Skeletal muscle tissue (tissue), 4 donors: ENCODE results near the gene FOLR1. TPM values are rescaled to one million over a fixed set of nuclear protein-coding genes. Genes with fewer than 3 reads are reported as not detected.

Experiments
- H3K27ac ChIP-seq: one replicate; pipeline ENCODE4 v1.7.0; 2013; ENCODE audit warnings: mild to moderate bottlenecking, low read depth, low read length, inconsistent platforms
- H3K27me3 ChIP-seq, 3 donors: one replicate each; pipeline ENCODE4 v1.7.0; 2013; ENCODE audit warnings: low read length in 3 of 3; ENCODE audit not compliant: control insufficient read depth in 3 of 3, insufficient read depth in 3 of 3
- H3K36me3 ChIP-seq, 3 donors: one replicate each; pipeline ENCODE4 v1.7.0; 2013; ENCODE audit warnings: low read length in 3 of 3; ENCODE audit not compliant: control insufficient read depth in 3 of 3, insufficient read depth in 3 of 3
- H3K4me1 ChIP-seq, 3 donors: one replicate each; pipeline ENCODE4 v1.7.0; 2013; ENCODE audit warnings: low read length in 3 of 3, mild to moderate bottlenecking in 3 of 3; ENCODE audit not compliant: control insufficient read depth in 3 of 3, insufficient read depth in 3 of 3
- H3K4me3 ChIP-seq, 3 donors: one replicate each; pipeline ENCODE4 v1.7.0; 2013; ENCODE audit warnings: low read length in 3 of 3
- H3K9ac ChIP-seq, 3 donors: one replicate each; pipeline ENCODE4 v1.7.0; 2013; ENCODE audit warnings: low read length in 3 of 3, mild to moderate bottlenecking in 3 of 3, moderate library complexity in 2 of 3, low read depth in 1 of 3
- H3K9me3 ChIP-seq, 3 donors: one replicate each; pipeline ENCODE4 v1.7.0; 2013; ENCODE audit warnings: low read length in 3 of 3; ENCODE audit not compliant: control insufficient read depth in 3 of 3
- total RNA-seq: library from RNA; depleted of rRNA; stranded (reverse); fragments of >200 nt; gene quantifications from one replicate; pipeline ENCODE4 v1.2.3, GENCODE V29; 2014
- donor health status: Osteomylitis.

The FOLR1 gene
- total RNA-seq, 1 donor from 2014 or later: 1.0 TPM

- Histone ChIP-seq H3K27me3 (no peaks in the 10 kb centered on the region), H3K4me3 (peak overlapping the region; percentile 77 to 91 (median 85)), H3K9ac (peak overlapping the region; percentile 73 to 95 (median 93)), H3K9me3 (no peaks in the 10 kb centered on the region), H3K36me3 (peaks cover 0 to 3% (median 0%) of the 10 kb centered on the region in 3 donors), H3K4me1 (peaks cover 16 to 29% (median 18%) of the 10 kb centered on the region in 3 donors), H3K27ac (peak overlapping the region; percentile 95)
Observed at GRCh38 chr11:72222106-72222891, 30.4 kb downstream of the FOLR1 start.

GRCh38 chr11:72222907-72223614 lies 31.1 kb downstream of the FOLR1 start:
- Histone ChIP-seq H3K4me3 (peak overlapping the region; percentile 77 to 91 (median 85)), H3K4me1 (peaks cover 16 to 37% (median 24%) of the 10 kb centered on the region in 3 donors), H3K36me3 (peaks cover 2 to 9% (median 3%) of the 10 kb centered on the region in 3 donors), H3K27ac (peak overlapping the region; percentile 95), H3K9ac (peak overlapping the region; percentile 76 to 95 (median 93)), H3K27me3 (no peaks in the 10 kb centered on the region), H3K9me3 (no peaks in the 10 kb centered on the region)

DNA sequence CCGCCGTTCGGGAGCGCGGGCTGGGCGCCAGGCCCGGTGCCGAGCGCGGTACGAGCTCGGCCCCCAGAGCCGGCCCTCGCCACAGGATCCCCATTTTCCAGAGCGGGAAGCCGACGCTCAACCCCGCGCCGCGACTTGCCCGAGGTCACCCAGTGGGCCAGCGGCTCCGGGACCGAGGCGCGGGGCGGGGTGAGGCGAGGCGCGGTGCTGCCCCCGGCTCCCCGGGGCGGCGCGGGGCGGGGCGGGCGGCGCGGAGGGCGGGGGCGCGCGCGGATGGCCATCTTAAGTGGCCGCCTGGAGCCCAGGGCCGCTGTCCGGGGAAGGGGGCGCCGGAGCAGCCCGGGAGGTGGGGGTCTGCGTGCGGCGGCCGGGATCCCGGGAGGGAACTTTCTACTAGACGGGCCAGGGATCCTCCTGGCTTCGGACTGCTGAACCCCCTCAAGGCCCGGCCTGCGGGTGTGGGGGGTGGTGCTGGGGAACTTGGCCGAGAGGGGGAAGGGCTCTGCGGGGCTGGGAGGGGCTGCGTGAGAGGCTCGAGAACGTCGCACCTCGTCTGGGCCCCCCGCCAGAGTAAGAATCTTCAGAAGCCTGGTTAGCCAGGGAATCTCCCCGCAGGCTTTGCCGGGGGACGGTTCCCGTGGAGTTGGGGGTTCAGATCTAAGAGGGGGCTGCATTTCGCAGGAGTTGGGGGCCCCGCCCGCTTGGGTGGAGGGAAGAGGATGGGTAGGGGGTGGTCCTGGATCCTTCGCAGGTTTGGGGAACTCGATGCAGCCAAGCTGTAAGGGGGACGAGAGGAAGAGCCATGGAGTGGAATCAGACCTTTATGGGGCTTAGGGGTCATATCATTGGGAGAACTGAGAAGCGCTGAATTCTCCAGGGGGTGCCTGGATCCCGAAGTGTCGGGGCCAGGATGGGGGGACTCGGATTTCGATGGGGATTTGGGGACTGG lies 31.9 kb downstream of the FOLR1 start:
- Histone ChIP-seq H3K36me3 (peaks cover 7 to 16% (median 8%) of the 10 kb centered on the region in 3 donors), H3K9ac (peak overlapping the region; percentile 93 to 95 (median 93)), H3K27ac (peak overlapping the region; percentile 95), H3K4me1 (peaks cover 16 to 37% (median 24%) of the 10 kb centered on the region in 3 donors), H3K27me3 (no peaks in the 10 kb centered on the region), H3K9me3 (no peaks in the 10 kb centered on the region), H3K4me3 (peak overlapping the region; percentile 90 to 92 (median 91))

GRCh38 chr11:72224564-72225410 lies 32.8 kb downstream of the FOLR1 start, which contains the start of gene INPPL1:
INPPL1 (plus strand) TSS chr11:72224767; CDS start chr11:72224985, 218 bp downstream.
- peaks cover 16 to 37% (median 24%) of the 10 kb centered on the region in 3 donors for H3K4me1 ChIP-seq

DNA sequence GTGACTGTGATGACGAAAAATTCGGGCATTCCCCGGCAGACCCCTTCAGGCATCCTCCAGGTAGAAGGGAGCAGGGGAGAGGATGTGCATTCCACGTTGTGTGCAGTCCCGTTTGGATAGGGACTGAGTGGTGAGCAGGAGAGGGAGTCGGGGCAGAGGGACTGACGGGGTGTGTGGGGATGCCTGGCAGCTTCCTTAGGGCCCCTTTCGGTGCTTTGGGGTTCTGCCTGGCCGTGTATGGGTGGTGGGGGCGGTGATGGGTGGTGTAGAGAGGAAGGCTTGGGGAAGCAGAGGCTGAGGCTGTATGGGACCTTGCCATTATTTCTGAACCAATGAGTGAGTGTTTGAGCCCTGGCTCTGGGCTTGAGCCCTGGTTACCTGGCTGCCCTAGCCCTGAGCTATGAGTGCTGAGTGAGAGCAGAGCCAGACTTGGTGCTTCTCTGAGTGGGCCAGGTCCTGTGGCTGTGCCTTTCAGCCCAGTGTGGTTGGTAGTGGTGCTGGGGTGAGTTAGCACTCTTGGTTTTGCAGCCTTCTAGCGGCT lies 33.5 kb downstream of the FOLR1 start:
- H3K27me3 ChIP-seq: no peaks in the 10 kb centered on the region
- peak overlapping the region; percentile 77 to 95 (median 93) for H3K9ac ChIP-seq
- no peaks in the 10 kb centered on the region for H3K9me3 ChIP-seq
- peaks cover 16 to 37% (median 24%) of the 10 kb centered on the region in 3 donors for H3K4me1 ChIP-seq
- peak overlapping the region; percentile 44 for H3K27ac ChIP-seq
- H3K4me3 ChIP-seq: peak overlapping the region; percentile 72 to 92 (median 91)
- H3K36me3 ChIP-seq: peaks cover 23 to 32% (median 24%) of the 10 kb centered on the region in 3 donors

More at GRCh38 chr11:72224564-72225410, 32.8 kb downstream of the FOLR1 start, which contains the start of gene INPPL1:
- Histone ChIP-seq H3K27ac (peak within 1 kb of the TSS; percentile 95), H3K27me3 (no peaks in the 10 kb centered on the region), H3K36me3 (peaks cover 16 to 25% (median 17%) of the 10 kb centered on the region in 3 donors), H3K4me3 (peak within 1 kb of the TSS; percentile 90 to 92 (median 91)), H3K9ac (peak within 1 kb of the TSS; percentile 93 to 95 (median 93)), H3K9me3 (no peaks in the 10 kb centered on the region)

- Histone ChIP-seq H3K36me3 (peaks cover 35 to 44% (median 36%) of the 10 kb centered on the region in 3 donors), H3K4me3 (no peak overlapping the region), H3K9me3 (no peaks in the 10 kb centered on the region), H3K27me3 (no peaks in the 10 kb centered on the region), H3K4me1 (peaks cover 16 to 43% (median 24%) of the 10 kb centered on the region in 3 donors), H3K9ac (peak overlapping the region in 1 of 3 donors; percentile 33), H3K27ac (no peak overlapping the region)
Observed at GRCh38 chr11:72226701-72227100, 34.8 kb downstream of the FOLR1 start.

DNA sequence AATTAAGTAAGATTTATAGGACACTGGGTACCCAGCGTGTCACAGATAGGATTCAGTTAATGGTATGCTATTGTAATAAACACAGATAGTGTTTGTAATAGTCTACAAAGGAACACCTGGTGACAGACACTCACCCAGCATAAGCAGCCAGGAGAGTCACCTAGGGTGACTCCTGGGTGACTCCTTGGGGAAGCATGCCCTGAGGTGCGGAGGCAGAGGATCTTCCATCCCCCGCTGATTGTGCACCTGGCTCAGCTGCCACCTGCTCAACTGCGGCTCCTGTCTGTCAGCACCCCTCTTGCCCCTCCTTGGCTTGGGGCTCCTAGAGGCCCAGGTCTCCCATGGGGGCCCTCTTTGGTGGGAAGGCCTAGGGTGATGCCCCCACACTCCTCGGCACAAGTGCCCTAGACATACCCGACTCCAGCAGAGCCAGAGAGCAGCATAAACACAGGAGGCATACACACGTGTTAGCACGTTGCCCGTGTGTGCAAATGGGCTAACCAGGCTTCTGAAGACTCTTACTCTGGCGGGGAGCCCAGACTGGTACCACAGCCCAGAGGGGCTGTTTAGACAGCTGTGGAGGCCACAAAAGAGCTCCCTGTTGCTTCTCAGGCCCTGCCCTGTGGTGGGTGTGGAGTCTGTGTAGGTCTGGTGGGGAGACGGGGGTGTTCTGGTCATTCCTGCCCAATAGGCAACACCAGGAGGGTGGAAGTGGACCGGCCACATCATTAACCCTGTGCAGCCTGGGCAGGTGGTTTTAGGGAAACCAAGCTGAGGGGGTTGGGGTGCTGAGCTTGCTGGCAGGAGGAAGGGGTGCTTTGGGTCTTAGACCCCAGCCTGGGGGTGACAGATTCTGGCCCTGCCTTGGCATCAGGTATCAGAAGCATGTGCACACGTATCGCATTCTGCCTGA lies 35.6 kb downstream of the FOLR1 start:
- Histone ChIP-seq H3K4me3 (no peak overlapping the region), H3K27me3 (no peaks in the 10 kb centered on the region), H3K27ac (no peak overlapping the region), H3K9me3 (no peaks in the 10 kb centered on the region), H3K9ac (no peak overlapping the region), H3K36me3 (peaks cover 44 to 53% (median 45%) of the 10 kb centered on the region in 3 donors), H3K4me1 (peaks cover 12 to 37% (median 18%) of the 10 kb centered on the region in 3 donors)
